A549 treated with Hydrocortisone at 1 μM for 4 hours (cell line): ENCODE measurements around the gene MAP7. TPM values are rescaled to one million over a fixed set of nuclear protein-coding genes. Genes with fewer than 3 reads are reported as not detected.

Experiments used
- total RNA-seq: library from RNA; stranded (reverse); fragments of 200-300 nt; extraction: Qiagen RNA extraction; gene quantifications from 5 replicates; pipeline ENCODE4 v1.2.3, GENCODE V29; 2022

Gene MAP7
- total RNA-seq: 18.0 to 22.9 TPM (median 21.1 TPM) in 5 replicates

GRCh38 chr6:136550330-136551071, at the start of gene MAP7:
Gene MAP7, minus strand, starts transcription at chr6:136550422. Its CDS starts 14 bp downstream, at chr6:136550408.

Other genes with a start within 250 kb of the MAP7 start
- gene MAP3K5, start 242.1 kb upstream of the MAP7 start, total RNA-seq: 1.9 to 2.2 TPM (median 2.2 TPM) in 5 replicates